Common myeloid progenitor, CD34-positive (primary cell): Measurements from ENCODE around the gene PARP9.
"Not testable (repeated sequence)": the region's sequence is repeated elsewhere in the genome, so short reads cannot be mapped to it uniquely, and the experiment has no call there.

Experiments
- CTCF ChIA-PET: fragments of 350-600 bp; sonication (Branson Sonifier 250); formaldehyde crosslinking; loops from one replicate; lab custom pipeline; 2021; ENCODE audit warnings: antibody characterized with exemption; lab: Charles Lee
- POLR2A ChIA-PET: fragments of 350-600 bp; sonication (Branson Sonifier 250); formaldehyde crosslinking; loops from one replicate; lab custom pipeline; 2021; ENCODE audit warnings: antibody characterized with exemption; lab: Charles Lee
- DNase-seq, 3 donors: peaks; one replicate each; pipeline versions ENCODE4 v3.0.0 to v3.0.0-alpha.2; 2013
- H3K27ac ChIP-seq, 2 experiments: 1 replicate in 1 of 2; 2 replicates in 1 of 2; pipeline ENCODE4 v1.7.0; 2013; ENCODE audit warnings: inconsistent platforms in 2 of 2, low read length in 2 of 2, mild to moderate bottlenecking in 2 of 2, low read depth in 1 of 2, moderate library complexity in 1 of 2; ENCODE audit not compliant: severe bottlenecking in 2 of 2, insufficient read depth in 1 of 2, poor library complexity in 1 of 2
- H3K27me3 ChIP-seq, 5 experiments: replicated peaks in 2 of 5; 1 replicate in 3 of 5; 2 replicates in 2 of 5; pipeline versions ENCODE4 v1.6.1 to v1.7.0; 2013; ENCODE audit warnings: low read length in 4 of 5, mild to moderate bottlenecking in 2 of 5, moderate library complexity in 2 of 5, inconsistent platforms in 1 of 5; ENCODE audit not compliant: insufficient read depth in 5 of 5, control insufficient read depth in 4 of 5
- H3K36me3 ChIP-seq, 4 experiments: 1 replicate in 2 of 4; 2 replicates in 2 of 4; pipeline versions ENCODE4 v1.6.1 to v1.7.0; 2013; ENCODE audit warnings: low read length in 3 of 4, control low read depth in 1 of 4, mild to moderate bottlenecking in 1 of 4; ENCODE audit not compliant: control insufficient read depth in 4 of 4, insufficient read depth in 4 of 4
- H3K4me1 ChIP-seq, 4 experiments: 1 replicate in 3 of 4; 2 replicates in 1 of 4; pipeline versions ENCODE4 v1.6.1 to v1.7.1; 2013; ENCODE audit warnings: low read length in 3 of 4, mild to moderate bottlenecking in 3 of 4, control low read depth in 1 of 4, inconsistent platforms in 1 of 4, moderate library complexity in 1 of 4; ENCODE audit not compliant: control insufficient read depth in 4 of 4, insufficient read depth in 4 of 4; ENCODE audit errors: control extremely low read depth in 1 of 4
- H3K4me3 ChIP-seq, 7 experiments: 1 replicate in 4 of 7; 2 replicates in 3 of 7; pipeline versions ENCODE4 v1.5.1 to v1.7.0; 2013; ENCODE audit warnings: mild to moderate bottlenecking in 7 of 7, low read length in 6 of 7, moderate library complexity in 6 of 7, inconsistent platforms in 2 of 7, low read depth in 2 of 7, control low read depth in 1 of 7; ENCODE audit not compliant: insufficient read depth in 4 of 7, control insufficient read depth in 1 of 7; ENCODE audit errors: extremely low read depth in 1 of 7
- H3K9me3 ChIP-seq, 5 experiments: 1 replicate in 4 of 5; 2 replicates in 1 of 5; pipeline versions ENCODE4 v1.6.1 to v1.7.1; 2013; ENCODE audit warnings: low read length in 4 of 5, mild to moderate bottlenecking in 2 of 5, inconsistent platforms in 1 of 5, low read depth in 1 of 5, moderate library complexity in 1 of 5; ENCODE audit not compliant: control insufficient read depth in 4 of 5, insufficient read depth in 2 of 5; ENCODE audit errors: control extremely low read depth in 1 of 5
- WGBS: methylation state at CpG from one replicate; pipeline ENCODE4 v1.1.5; 2013; ENCODE audit not compliant: insufficient coverage; 5-methylcytosine and 5-hydroxymethylcytosine counted together

PARP9 gene

GRCh38 chr3:122508944-122509343 lies 55.2 kb downstream of the PARP9 start:
- CTCF ChIA-PET, H3K9me3 ChIP-seq, POLR2A ChIA-PET, H3K4me3 ChIP-seq, DNase-seq, H3K36me3 ChIP-seq, H3K27ac ChIP-seq, H3K27me3 ChIP-seq: not testable (repeated sequence)
- peaks cover 6 to 21% (median 10%) of the 10 kb centered on the region in 4 experiments for H3K4me1 ChIP-seq
- WGBS = 90% methylated on average over 2 of the region's 9 CpGs

DNA sequence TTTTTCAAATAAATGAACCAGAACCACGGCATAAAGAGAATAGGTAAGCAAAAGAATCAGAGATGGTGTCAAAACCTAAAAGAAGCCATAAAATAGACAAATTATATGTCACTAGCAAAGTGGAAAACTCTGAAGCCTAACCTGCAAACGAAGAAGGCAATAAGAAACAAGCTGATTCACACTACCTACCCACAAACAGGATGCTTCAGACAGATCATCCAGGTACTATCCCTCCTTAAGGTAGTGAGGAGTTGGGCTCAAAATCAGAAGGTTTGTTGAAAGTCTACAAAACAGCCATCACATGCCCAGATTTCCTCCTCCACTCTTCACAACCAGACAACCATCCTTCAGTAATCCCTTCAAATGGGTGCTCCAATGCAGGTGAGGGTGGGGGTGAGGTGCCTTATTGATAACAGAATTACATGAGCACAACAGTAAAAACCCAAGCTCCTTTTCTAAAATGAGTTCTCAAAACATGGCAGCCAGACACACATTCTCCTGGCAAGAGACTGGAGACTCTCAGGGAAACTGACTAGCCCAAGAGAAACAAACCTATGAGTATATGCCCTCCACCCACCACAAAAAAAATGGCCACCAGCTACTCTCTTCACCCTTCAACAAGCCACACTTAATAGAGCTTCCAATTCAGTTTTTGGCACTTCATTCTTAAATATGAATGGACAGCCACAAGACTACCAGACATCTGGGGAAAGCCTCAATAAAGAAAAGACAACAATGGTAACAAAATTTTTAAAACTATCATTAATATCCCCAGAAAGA lies 55.8 kb downstream of the PARP9 start:
- H3K36me3 ChIP-seq = peaks cover 0 to 5% (median 0%) of the 10 kb centered on the region in 4 experiments
- DNase-seq = no peak
- no peak overlapping the region for H3K4me3 ChIP-seq
- POLR2A ChIA-PET = no interaction called here
- H3K4me1 ChIP-seq = peaks cover 2 to 16% (median 7%) of the 10 kb centered on the region in 4 experiments
- no peak overlapping the region for H3K27ac ChIP-seq
- H3K27me3 ChIP-seq = no peaks in the 10 kb centered on the region
- CTCF ChIA-PET = no interaction called here
- 100% methylated on average over 1 of the region's 2 CpGs for WGBS
- peaks cover 0 to 6% (median 0%) of the 10 kb centered on the region in 5 experiments for H3K9me3 ChIP-seq

- Histone ChIP-seq H3K4me3 (no peak overlapping the region), H3K4me1 (peaks cover 0 to 13% (median 9%) of the 10 kb centered on the region in 4 experiments), H3K27me3 (no peaks in the 10 kb centered on the region), H3K9me3 (peaks cover 0 to 6% (median 0%) of the 10 kb centered on the region in 5 experiments), H3K27ac (no peak overlapping the region), H3K36me3 (peaks cover 0 to 5% (median 0%) of the 10 kb centered on the region in 4 experiments)
- ChIA-PET CTCF (interaction anchor here (0.7 kb wide), 1 partner anchor 45 kb away, joined by 3 read pairs; no protein-coding TSS in a partner anchor), POLR2A (no interaction called here)
- DNase-seq = no peak
- no CpG with 5 or more reads among the region's 1 CpG for WGBS
Measured at GRCh38 chr3:122506450-122506849, 57.6 kb downstream of the PARP9 start.

GRCh38 chr3:122505676-122506075 lies 58.4 kb downstream of the PARP9 start:
- Histone ChIP-seq H3K27ac (no peak overlapping the region), H3K9me3 (peaks cover 0 to 6% (median 0%) of the 10 kb centered on the region in 5 experiments), H3K36me3 (peaks cover 0 to 5% (median 0%) of the 10 kb centered on the region in 4 experiments), H3K4me3 (no peak overlapping the region), H3K27me3 (no peaks in the 10 kb centered on the region), H3K4me1 (peaks cover 0 to 13% (median 7%) of the 10 kb centered on the region in 4 experiments)
- WGBS = 93% methylated on average over 1 of the region's 2 CpGs
- no peak for DNase-seq
- ChIA-PET CTCF (no interaction called here), POLR2A (no interaction called here)

DNA sequence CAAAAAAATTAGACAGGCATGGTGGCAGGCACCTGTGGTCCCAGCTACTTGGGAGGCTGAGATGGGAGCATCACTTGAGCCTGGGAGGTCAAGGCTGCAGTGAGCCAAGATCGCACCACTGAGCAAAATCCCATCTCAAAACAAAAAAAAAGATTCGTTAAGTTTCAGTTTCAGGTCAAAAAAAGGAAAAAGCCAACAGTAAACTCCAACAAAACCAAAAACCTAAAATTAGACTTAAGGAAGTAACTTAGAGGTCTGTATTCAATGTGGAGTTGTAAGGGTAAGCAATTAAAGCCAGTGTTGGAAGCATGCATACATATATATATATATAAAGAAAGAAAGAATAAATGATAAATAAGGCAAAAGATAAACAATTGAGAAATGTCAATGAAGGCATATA lies 61.2 kb downstream of the PARP9 start:
- peaks cover under 1 to 18% (median 10%) of the 10 kb centered on the region in 4 experiments for H3K4me1 ChIP-seq
- H3K27ac ChIP-seq = no peak overlapping the region
- H3K9me3 ChIP-seq = no peaks in the 10 kb centered on the region
- H3K4me3 ChIP-seq = no peak overlapping the region
- ChIA-PET POLR2A (no interaction called here), CTCF (interaction anchor here (2.3 kb wide), 1 partner anchor 12 kb away, joined by 5 read pairs; the partner anchor contains the start of gene KPNA1)
- peaks cover 0 to 5% (median 0%) of the 10 kb centered on the region in 4 experiments for H3K36me3 ChIP-seq
- H3K27me3 ChIP-seq = no peaks in the 10 kb centered on the region
- no CpG with 5 or more reads among the region's 2 CpGs for WGBS
- DNase-seq = peak in 1 of 3 donors; percentile 17

DNA sequence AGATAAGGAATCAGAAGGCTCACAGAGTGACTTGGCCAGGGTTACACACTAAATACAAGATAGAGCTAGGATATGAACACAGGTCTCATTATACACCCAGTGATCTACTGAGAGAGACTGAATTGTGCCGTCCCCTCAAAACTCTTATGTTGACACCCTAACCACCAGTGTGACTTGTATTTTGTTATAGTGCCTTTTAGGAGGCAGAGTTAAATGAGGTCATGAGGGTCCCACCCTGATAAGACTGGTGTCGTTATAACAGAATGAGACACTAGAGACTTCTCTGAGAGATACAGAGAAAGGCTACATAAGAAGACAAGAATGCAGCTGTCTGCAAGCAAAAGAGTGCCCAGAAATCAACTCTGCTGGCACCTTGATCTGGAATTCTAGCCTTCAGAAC lies 62.0 kb downstream of the PARP9 start:
- Histone ChIP-seq H3K27me3 (no peaks in the 10 kb centered on the region), H3K4me3 (no peak overlapping the region), H3K4me1 (peaks cover 3 to 26% (median 13%) of the 10 kb centered on the region in 4 experiments), H3K36me3 (peaks cover 0 to 5% (median 0%) of the 10 kb centered on the region in 4 experiments), H3K9me3 (no peaks in the 10 kb centered on the region), H3K27ac (no peak overlapping the region)
- CTCF ChIA-PET = interaction anchor here (1.1 to 2.3 kb wide), 5 partner anchors 8 to 44 kb away, joined by 3 to 7 read pairs (median 4); partner anchors contain the start of gene KPNA1
- peak in 1 of 3 donors; percentile 59 for DNase-seq
- WGBS = 62% methylated on average over 1 of the region's 2 CpGs
- POLR2A ChIA-PET = no interaction called here

- H3K27ac ChIP-seq, H3K27me3 ChIP-seq, POLR2A ChIA-PET, H3K4me3 ChIP-seq, H3K9me3 ChIP-seq, H3K36me3 ChIP-seq, DNase-seq: not testable (repeated sequence)
- CTCF ChIA-PET = interaction anchor here (1.0 to 2.3 kb wide), 5 partner anchors 10 to 43 kb away, joined by 3 to 7 read pairs (median 4); partner anchors contain the start of gene KPNA1
- WGBS = 97% methylated on average over 6 of the region's 6 CpGs
- peaks cover 3 to 33% (median 14%) of the 10 kb centered on the region in 4 experiments for H3K4me1 ChIP-seq
Measured at GRCh38 chr3:122500964-122501363, 63.1 kb downstream of the PARP9 start.
